Measurements from ENCODE around the gene ITIH1.
"Not testable (repeated sequence)": the region's sequence is repeated elsewhere in the genome, so short reads cannot be mapped to it uniquely, and the experiment has no call there.

The ITIH1 gene

GRCh38 chr3:52777127-52777958, at the start of gene ITIH1:
TSS of gene ITIH1 (plus strand) at chr3:52777599. CDS start at chr3:52777616, 17 bp downstream.
- DNase-seq (ENCODE audit: low read depth) = no peak

- DNase-seq (ENCODE audit: low read depth) = not testable (repeated sequence)
Observed at GRCh38 chr3:52728753-52729152, 48.6 kb upstream of the ITIH1 start.

- DNase-seq (ENCODE audit: low read depth) = no peak
Observed at GRCh38 chr3:52730681-52731080, 46.7 kb upstream of the ITIH1 start.

- DNase-seq (ENCODE audit: low read depth) = no peak
Observed at GRCh38 chr3:52731590-52731989, 45.8 kb upstream of the ITIH1 start.

GRCh38 chr3:52733256-52733891, 44.0 kb upstream of the ITIH1 start:
- DNase-seq (ENCODE audit: low read depth) = no peak

- DNase-seq (ENCODE audit: low read depth) = no peak
Observed at GRCh38 chr3:52739730-52740129, 37.7 kb upstream of the ITIH1 start.

- peak; percentile 6 for DNase-seq (ENCODE audit: low read depth)
Observed at GRCh38 chr3:52742418-52743041, 34.9 kb upstream of the ITIH1 start.

GRCh38 chr3:52743152-52743551, 34.2 kb upstream of the ITIH1 start:
- DNase-seq (ENCODE audit: low read depth) = no peak

GRCh38 chr3:52743721-52744120, 33.7 kb upstream of the ITIH1 start:
- no peak for DNase-seq (ENCODE audit: low read depth)

- no peak for DNase-seq (ENCODE audit: low read depth)
Observed at GRCh38 chr3:52752045-52752660, 25.2 kb upstream of the ITIH1 start.

GRCh38 chr3:52754373-52754772, 23.0 kb upstream of the ITIH1 start:
- DNase-seq (ENCODE audit: low read depth) = no peak

GRCh38 chr3:52756141-52756540, 21.3 kb upstream of the ITIH1 start:
- DNase-seq (ENCODE audit: low read depth) = no peak

GRCh38 chr3:52763466-52763865, 13.9 kb upstream of the ITIH1 start:
- DNase-seq (ENCODE audit: low read depth) = no peak

- DNase-seq (ENCODE audit: low read depth) = no peak
Observed at GRCh38 chr3:52769786-52770455, 7.5 kb upstream of the ITIH1 start.

GRCh38 chr3:52770496-52771333, 6.7 kb upstream of the ITIH1 start, which contains the start of gene NEK4:
TSS of gene NEK4 (minus strand) at chr3:52770940. CDS start at chr3:52770746, 194 bp downstream.
- peak; percentile 63 for DNase-seq (ENCODE audit: low read depth)

- DNase-seq (ENCODE audit: low read depth) = no peak
Observed at GRCh38 chr3:52771334-52771681, 6.1 kb upstream of the ITIH1 start.

GRCh38 chr3:52771702-52772101, 5.7 kb upstream of the ITIH1 start:
- no peak for DNase-seq (ENCODE audit: low read depth)

GRCh38 chr3:52773361-52774065, 3.9 kb upstream of the ITIH1 start:
- DNase-seq (ENCODE audit: low read depth) = no peak

GRCh38 chr3:52774066-52774713, 3.2 kb upstream of the ITIH1 start:
- DNase-seq (ENCODE audit: low read depth) = no peak

Data from HS-5 (cell line).